Measurements from ENCODE around the gene PNMT. TPM values are rescaled to one million over a fixed set of nuclear protein-coding genes. Genes with fewer than 3 reads are reported as not detected.

The PNMT gene
- total and polyA plus RNA-seq, 2 of the 13 experiments (the other 11 are each of a cell fraction or from before 2014, with no cell fraction given): 0.25 TPM; not detected in 1

DNA sequence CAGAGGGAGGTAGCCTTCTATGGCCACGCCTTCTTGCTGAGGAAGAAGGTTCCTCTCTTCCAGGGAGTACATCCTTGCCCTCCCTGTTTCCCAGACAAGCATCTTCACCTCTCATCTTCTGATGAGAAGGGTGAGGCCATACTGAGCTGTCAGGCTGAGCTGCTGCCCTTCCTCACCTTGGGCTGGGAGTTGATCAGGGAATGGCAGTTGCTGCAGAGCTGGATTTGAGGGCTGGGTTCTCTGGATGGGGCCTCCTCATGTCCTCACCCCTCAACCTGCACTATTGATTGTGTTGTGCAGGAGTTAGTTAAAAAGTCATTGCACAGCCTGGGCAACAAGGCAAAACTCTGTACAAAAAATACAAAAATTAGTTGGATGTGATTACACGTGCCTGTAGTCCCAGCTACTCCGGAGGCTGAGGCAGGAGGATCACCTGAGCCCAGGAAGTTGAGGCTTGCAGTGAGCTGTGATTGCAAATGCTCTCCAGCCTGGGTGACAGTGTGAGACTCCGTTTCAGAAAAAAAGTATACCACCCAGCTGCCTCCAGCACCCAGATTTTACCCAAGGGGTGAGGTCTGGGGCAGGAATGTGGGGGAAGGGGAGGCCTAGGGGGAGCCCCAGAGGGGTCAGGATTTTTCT is 33.6 kb downstream of the PNMT start (continued):
- TF ChIP-seq, protein P1, sequence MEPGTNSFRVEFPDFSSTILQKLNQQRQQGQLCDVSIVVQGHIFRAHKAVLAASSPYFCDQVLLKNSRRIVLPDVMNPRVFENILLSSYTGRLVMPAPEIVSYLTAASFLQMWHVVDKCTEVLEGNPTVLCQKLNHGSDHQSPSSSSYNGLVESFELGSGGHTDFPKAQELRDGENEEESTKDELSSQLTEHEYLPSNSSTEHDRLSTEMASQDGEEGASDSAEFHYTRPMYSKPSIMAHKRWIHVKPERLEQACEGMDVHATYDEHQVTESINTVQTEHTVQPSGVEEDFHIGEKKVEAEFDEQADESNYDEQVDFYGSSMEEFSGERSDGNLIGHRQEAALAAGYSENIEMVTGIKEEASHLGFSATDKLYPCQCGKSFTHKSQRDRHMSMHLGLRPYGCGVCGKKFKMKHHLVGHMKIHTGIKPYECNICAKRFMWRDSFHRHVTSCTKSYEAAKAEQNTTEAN (CRISPR knock-in tag; conservative IDR thresholded peaks at IDR 0.05): no peak
- TF ChIP-seq ZNF501 (CRISPR knock-in tag; IDR thresholded peaks at IDR 0.05): peak; percentile 65
- TF ChIP-seq ZNF383 (CRISPR knock-in tag; IDR thresholded peaks at IDR 0.05; ENCODE audit: borderline replicate concordance): no peak
- TF ChIP-seq, protein P2, sequence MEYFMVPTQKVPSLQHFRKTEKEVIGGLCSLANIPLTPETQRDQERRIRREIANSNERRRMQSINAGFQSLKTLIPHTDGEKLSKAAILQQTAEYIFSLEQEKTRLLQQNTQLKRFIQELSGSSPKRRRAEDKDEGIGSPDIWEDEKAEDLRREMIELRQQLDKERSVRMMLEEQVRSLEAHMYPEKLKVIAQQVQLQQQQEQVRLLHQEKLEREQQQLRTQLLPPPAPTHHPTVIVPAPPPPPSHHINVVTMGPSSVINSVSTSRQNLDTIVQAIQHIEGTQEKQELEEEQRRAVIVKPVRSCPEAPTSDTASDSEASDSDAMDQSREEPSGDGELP (IDR thresholded peaks at IDR 0.05; ENCODE audit: borderline replicate concordance, low read depth): no peak
- TF ChIP-seq ZNF224 (CRISPR knock-in tag; IDR thresholded peaks at IDR 0.05): no peak
- TF ChIP-seq, protein P3, sequence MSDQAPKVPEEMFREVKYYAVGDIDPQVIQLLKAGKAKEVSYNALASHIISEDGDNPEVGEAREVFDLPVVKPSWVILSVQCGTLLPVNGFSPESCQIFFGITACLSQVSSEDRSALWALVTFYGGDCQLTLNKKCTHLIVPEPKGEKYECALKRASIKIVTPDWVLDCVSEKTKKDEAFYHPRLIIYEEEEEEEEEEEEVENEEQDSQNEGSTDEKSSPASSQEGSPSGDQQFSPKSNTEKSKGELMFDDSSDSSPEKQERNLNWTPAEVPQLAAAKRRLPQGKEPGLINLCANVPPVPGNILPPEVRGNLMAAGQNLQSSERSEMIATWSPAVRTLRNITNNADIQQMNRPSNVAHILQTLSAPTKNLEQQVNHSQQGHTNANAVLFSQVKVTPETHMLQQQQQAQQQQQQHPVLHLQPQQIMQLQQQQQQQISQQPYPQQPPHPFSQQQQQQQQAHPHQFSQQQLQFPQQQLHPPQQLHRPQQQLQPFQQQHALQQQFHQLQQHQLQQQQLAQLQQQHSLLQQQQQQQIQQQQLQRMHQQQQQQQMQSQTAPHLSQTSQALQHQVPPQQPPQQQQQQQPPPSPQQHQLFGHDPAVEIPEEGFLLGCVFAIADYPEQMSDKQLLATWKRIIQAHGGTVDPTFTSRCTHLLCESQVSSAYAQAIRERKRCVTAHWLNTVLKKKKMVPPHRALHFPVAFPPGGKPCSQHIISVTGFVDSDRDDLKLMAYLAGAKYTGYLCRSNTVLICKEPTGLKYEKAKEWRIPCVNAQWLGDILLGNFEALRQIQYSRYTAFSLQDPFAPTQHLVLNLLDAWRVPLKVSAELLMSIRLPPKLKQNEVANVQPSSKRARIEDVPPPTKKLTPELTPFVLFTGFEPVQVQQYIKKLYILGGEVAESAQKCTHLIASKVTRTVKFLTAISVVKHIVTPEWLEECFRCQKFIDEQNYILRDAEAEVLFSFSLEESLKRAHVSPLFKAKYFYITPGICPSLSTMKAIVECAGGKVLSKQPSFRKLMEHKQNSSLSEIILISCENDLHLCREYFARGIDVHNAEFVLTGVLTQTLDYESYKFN (CRISPR knock-in tag; conservative IDR thresholded peaks at IDR 0.05): 0 out of 2 replicates have a peak, but pooled peaks have one; percentile 7
- TF ChIP-seq, protein P4, sequence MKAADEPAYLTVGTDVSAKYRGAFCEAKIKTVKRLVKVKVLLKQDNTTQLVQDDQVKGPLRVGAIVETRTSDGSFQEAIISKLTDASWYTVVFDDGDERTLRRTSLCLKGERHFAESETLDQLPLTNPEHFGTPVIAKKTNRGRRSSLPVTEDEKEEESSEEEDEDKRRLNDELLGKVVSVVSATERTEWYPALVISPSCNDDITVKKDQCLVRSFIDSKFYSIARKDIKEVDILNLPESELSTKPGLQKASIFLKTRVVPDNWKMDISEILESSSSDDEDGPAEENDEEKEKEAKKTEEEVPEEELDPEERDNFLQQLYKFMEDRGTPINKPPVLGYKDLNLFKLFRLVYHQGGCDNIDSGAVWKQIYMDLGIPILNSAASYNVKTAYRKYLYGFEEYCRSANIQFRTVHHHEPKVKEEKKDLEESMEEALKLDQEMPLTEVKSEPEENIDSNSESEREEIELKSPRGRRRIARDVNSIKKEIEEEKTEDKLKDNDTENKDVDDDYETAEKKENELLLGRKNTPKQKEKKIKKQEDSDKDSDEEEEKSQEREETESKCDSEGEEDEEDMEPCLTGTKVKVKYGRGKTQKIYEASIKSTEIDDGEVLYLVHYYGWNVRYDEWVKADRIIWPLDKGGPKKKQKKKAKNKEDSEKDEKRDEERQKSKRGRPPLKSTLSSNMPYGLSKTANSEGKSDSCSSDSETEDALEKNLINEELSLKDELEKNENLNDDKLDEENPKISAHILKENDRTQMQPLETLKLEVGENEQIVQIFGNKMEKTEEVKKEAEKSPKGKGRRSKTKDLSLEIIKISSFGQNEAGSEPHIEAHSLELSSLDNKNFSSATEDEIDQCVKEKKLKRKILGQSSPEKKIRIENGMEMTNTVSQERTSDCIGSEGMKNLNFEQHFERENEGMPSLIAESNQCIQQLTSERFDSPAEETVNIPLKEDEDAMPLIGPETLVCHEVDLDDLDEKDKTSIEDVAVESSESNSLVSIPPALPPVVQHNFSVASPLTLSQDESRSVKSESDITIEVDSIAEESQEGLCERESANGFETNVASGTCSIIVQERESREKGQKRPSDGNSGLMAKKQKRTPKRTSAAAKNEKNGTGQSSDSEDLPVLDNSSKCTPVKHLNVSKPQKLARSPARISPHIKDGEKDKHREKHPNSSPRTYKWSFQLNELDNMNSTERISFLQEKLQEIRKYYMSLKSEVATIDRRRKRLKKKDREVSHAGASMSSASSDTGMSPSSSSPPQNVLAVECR (CRISPR knock-in tag; IDR thresholded peaks at IDR 0.05; ENCODE audit: borderline replicate concordance): peak; percentile 36
- TF ChIP-seq, protein P5, sequence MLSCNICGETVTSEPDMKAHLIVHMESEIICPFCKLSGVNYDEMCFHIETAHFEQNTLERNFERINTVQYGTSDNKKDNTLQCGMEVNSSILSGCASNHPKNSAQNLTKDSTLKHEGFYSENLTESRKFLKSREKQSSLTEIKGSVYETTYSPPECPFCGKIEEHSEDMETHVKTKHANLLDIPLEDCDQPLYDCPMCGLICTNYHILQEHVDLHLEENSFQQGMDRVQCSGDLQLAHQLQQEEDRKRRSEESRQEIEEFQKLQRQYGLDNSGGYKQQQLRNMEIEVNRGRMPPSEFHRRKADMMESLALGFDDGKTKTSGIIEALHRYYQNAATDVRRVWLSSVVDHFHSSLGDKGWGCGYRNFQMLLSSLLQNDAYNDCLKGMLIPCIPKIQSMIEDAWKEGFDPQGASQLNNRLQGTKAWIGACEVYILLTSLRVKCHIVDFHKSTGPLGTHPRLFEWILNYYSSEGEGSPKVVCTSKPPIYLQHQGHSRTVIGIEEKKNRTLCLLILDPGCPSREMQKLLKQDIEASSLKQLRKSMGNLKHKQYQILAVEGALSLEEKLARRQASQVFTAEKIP (CRISPR knock-in tag; IDR thresholded peaks at IDR 0.05; ENCODE audit: borderline replicate concordance): no peak
- TF ChIP-seq, protein P6, sequence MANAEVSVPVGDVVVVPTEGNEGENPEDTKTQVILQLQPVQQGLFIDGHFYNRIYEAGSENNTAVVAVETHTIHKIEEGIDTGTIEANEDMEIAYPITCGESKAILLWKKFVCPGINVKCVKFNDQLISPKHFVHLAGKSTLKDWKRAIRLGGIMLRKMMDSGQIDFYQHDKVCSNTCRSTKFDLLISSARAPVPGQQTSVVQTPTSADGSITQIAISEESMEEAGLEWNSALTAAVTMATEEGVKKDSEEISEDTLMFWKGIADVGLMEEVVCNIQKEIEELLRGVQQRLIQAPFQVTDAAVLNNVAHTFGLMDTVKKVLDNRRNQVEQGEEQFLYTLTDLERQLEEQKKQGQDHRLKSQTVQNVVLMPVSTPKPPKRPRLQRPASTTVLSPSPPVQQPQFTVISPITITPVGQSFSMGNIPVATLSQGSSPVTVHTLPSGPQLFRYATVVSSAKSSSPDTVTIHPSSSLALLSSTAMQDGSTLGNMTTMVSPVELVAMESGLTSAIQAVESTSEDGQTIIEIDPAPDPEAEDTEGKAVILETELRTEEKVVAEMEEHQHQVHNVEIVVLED (CRISPR knock-in tag; IDR thresholded peaks at IDR 0.05; ENCODE audit: borderline replicate concordance): no peak
- TF ChIP-seq ZNF343 (CRISPR knock-in tag; IDR thresholded peaks at IDR 0.05): no peak
- no peak for TF ChIP-seq SNRNP70 (IDR thresholded peaks at IDR 0.05; ENCODE audit: low read depth, low read length)
- no peak for TF ChIP-seq ZNF703 (CRISPR knock-in tag; IDR thresholded peaks at IDR 0.05; ENCODE audit: borderline replicate concordance)
